ENCODE measurements around the gene PI16.

Gene PI16

GRCh38 chr6:36954262-36954931 is at the start of gene PI16:
Gene PI16, plus strand, starts transcription at chr6:36954738. Its CDS starts 23 bp downstream, at chr6:36954761.
- DNase-seq: peak; percentile 53

DNA sequence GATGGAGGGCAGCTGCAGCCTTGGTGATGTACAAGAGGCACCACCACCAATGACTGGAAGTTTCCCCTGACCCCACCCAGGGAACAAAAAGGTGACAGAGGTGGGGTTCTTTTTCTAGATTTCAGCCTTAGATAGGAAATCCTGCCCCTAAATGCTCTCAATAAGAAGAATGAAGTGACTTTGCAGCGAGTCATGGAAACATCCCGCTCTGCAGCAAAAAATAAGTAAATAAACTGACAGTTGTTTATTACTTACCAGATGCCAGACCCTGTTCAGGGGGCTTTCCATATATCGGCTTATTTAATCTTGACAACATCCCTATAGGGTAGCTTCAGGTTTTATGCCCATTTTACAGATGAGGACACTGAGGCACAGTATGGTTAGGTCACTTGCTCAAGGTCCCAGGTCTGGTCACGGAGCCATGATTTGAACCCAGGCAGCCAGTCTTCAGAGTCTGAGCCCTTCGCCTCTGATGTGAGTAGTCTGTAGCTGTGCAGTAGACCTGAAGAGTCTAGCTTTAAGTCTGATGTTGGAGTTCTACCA is 49.6 kb upstream of the PI16 start:
- no peak for DNase-seq

DNA sequence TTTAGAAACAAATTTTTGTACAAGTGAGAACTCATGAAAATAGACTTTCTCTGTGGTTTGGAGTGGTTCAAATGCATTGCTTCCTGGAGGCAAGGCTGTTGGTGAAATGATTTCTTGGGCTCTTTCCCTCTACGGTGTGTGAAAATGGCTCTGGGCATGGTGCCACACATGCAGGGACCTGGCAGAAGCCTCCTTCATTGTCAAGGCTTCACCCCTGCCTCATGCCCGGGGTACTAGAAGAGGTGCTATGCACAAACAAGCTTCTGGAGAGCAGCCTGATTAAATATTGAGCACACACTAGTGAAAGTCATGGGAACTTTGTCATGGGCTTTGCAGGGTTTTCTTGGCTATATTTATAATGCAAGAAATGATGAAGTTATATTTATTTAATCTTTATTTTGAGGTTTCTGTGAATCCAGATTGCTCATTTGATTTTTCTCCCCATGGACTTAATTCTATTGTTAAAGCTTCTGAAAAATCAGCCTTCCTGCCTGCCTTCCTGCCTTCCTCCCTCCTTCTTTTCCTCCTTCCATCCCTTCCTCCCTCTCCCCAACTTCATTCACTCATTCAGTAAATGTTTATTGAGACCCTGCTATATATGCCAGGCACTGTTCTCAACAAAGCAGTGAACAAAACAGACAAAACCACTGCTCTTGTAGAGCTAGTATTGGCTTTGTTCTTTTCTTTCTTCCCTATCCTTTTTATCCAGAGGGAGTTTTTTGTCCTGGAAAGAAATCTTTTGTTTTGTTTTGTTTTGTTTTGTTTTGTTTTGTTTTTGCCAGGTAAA is 47.8 kb upstream of the PI16 start:
- DNase-seq: no peak

DNA sequence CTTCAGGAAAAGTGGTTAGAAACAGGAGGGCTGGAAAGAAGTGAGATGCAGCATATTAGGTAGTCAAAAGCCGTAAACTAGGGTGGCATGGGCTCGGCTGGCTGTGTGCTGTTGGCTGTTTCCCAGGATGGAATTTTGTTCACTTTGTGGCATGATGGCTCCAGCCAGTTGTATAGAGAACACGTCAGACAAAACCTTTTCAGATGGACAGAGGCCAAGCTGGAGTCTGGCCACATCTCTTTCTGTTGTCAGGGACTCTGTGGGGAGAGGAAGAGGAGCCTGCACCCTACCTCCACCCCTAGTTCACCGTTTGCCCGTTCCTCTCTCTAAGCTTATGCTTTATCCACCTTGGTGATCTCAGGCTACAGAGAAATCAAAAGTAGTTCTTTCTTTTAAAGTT is 46.8 kb upstream of the PI16 start:
- no peak for DNase-seq

DNA sequence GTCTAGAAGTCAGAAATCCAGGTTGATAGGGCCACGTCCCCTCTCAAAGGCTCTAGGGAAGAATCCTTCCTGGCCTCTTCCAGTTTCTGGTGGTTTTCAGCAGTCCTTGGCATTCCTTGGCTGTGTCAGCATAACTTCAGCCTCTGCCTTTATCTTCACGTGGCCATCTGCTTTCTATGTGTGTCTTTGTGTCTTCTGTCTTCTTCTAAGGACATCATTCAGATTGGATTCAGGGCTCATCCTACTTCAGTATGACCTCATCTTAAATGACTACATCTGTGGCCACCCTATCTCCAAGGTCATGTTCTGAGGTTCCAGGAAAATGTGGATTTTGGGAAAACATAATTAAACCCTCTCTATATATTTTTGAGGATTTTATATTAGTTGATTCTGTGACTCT is 45.8 kb upstream of the PI16 start:
- no peak for DNase-seq

GRCh38 chr6:36912030-36912454 is 42.5 kb upstream of the PI16 start:
- peak; percentile 73 for DNase-seq

DNA sequence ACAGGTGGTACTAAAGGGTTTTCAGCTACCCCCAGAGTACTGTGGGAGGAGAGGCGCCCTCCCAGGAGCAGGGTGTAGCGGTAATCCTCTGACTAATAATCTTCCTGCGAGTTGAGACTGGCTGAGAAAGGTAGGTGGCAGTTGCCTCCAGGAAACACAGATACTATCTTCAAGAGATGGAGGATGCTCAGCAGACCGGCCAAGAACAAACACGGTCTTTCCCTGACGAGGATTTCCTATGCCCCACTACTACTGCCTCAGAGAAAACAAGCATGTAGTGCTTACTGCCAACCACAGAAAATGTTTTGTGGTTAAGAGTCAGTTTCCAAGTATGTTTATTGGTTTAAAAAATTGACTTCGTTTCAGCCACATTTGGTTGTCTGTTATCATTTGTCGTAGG is 42.0 kb upstream of the PI16 start:
- DNase-seq: peak; percentile 94

DNA sequence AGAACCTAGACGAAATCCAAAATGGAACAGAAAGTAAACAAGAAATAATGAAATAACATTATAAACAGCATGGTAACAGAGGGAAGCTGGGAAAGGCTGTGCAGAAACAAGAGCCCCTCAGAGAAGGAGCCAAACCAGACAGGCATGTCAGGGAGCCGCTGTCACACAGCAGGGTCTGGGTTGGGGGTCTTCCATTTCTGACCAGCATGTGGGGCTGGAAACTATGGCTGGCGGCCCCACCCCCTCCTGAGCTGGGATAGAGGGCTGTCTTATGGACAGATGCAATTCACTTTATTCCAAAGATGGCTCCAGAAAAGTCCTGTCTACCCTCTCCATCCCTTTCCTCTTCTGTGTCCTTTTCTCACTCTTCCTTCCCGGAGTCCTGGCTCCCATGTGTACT is 41.5 kb upstream of the PI16 start:
- DNase-seq: no peak

DNA sequence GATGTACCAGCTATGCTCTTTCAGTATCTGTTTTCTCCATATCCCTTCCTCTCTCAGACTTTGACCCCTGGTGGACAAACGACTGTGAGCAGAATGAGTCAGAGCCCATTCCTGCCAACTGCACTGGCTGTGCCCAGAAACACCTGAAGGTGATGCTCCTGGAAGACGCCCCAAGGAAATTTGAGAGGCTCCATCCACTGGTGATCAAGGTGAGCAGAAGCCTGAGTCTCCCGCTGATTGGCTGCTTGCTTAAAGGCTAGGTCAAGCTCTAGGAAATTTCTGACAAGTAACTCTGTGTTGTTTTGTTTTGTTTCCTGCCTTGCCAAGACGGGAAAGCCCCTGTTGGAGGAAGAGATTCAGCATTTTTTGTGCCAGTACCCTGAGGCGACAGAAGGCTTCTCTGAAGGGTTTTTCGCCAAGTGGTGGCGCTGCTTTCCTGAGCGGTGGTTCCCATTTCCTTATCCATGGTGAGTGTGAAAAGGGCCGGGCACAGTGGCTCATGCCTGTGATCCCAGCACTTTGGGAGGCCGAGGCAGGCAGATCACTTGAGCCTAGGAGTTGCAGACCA is 40.2 kb upstream of the PI16 start:
- peak; percentile 72 for DNase-seq

DNA sequence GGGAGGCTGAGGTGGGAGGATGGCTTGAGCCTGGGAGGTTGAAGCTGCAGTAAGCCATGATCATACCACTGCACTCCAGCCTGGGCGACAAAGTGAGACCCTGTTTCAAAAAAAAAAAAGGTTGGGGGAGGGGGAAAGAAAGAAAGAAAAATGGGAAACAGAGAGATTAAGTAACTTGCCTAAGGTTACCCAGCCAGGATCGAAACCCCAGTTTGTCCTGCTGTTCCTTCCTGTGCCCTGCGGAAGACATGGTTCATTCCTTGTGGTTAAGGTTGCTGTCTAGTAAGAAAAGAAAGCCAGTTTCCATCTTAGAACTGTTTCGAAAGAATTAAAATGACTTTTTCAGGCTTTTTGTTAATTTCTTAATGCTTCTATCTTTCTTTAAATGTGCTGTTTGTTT is 38.9 kb upstream of the PI16 start:
- no peak for DNase-seq

DNA sequence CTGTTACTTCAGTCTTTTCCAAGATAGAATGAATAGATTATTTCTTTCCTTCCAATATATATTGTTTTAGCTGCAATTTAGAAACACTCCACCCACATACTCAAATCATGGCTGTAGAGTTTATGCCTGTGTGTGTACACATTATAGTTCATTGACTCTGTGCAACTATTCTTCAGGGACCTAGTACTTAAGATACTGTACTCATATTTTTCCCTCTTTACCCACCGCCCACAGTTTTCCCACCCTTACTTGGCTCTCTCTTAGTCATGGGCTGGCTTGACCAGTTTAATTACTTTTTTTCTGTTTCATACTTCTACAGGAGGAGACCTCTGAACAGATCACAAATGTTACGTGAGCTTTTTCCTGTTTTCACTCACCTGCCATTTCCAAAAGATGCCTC is 38.4 kb upstream of the PI16 start:
- DNase-seq: no peak

- DNase-seq: no peak
Observed at GRCh38 chr6:36917541-36918193, 36.9 kb upstream of the PI16 start.

- DNase-seq: no peak
Observed at GRCh38 chr6:36920049-36920448, 34.5 kb upstream of the PI16 start.

GRCh38 chr6:36920546-36920945 is 34.0 kb upstream of the PI16 start:
- no peak for DNase-seq

- DNase-seq: no peak
Observed at GRCh38 chr6:36924131-36924530, 30.4 kb upstream of the PI16 start.

GRCh38 chr6:36924778-36925374 is 29.7 kb upstream of the PI16 start:
- DNase-seq: no peak

- DNase-seq: peak; percentile 43
Observed at GRCh38 chr6:36925809-36926208, 28.7 kb upstream of the PI16 start.

DNA sequence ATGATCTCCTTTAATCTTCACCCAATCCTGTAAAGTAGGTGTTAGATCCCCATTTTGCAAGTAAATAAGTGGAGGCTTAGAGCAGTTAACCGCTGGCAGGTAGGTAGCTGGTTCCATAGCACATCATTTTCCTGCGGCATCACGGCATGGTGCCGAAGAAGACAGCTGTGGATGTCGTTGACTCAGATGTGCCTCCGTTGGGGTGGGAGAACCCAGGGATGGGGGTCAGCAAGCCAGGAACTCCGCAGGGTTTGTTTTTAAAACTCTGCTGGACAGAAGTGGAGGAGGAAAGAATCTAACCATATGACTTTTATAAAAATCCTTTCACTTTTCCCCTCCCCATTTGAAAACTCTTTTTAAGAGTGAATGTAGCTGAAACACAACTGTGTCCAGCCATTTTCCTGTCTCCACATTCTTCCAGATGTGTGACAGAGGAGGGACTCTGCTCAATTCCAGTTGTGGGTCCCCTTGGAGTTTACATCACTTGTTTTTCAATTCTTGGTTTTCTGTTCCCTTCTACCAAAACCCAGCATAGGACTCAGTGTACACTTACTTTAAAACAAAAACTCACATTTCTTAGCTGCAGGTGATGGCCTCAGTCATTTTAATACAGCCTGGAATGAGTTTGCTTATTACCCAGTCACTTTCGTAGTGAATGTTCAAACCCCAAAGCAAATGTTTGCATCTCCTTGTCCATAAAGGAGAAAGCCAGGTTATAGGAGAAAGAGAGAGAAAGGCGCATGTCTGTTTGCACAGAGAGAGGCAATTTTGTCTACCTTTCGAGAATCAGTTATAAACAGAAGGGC is 27.6 kb upstream of the PI16 start:
- DNase-seq: peak; percentile 53

DNA sequence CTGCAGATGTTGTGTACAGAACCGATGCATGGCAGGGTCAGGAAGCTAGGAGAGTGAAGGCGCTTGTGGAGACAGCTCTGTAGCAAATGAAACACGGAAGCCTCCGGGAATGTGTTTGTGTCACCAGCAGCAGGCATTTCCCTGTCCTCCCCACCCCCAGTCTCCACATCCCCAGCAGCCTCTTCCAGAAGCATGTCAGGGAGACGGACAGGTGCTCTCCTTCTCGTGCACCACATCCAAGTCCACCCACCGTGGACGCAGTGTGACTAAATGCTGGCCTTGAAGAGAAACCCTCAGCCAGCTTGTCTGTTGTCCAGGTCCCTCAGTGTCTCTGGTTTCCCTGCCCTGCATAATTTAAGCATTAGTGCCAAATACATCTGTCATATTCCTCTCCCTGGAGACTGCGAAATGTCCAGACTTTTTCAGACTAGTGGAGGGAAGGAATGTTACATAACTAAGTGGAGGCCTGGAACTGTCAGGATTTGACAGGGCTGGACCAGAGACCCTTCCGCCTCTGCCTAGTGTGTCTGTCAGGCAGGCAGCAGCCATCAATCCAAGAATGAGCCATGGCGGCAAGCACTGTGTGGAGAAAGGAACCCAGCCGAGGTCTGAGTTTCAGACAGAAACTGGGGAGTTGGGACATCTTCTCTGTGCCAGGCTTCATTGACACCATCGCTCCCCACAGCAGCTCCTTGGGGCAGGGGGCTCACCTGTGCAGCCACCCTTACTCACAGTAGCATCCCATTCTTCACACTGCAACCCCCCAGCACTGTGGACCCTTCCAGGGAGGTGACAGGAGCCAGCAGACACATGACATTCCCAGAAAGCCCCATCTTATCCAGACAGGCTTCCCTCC is 26.6 kb upstream of the PI16 start:
- no peak for DNase-seq

DNA sequence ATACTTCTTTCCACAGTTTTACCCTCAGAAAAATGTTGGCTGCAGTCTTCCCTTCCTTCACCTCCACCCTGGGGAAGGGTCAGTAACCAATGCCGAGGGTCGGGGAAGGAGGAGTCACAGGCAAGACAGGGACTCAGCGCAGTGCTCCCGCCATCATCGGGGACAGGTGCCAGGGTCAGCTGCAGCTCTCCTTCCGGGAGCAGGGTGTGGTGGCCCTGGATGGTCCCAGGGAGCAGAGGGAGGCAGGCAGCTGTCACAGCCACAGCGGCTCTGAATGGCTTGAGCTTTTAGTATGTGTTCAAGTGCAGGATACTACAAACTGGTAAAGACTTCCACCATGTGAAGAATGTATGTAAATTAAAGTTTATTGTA is 26.0 kb upstream of the PI16 start:
- DNase-seq: no peak

DNA sequence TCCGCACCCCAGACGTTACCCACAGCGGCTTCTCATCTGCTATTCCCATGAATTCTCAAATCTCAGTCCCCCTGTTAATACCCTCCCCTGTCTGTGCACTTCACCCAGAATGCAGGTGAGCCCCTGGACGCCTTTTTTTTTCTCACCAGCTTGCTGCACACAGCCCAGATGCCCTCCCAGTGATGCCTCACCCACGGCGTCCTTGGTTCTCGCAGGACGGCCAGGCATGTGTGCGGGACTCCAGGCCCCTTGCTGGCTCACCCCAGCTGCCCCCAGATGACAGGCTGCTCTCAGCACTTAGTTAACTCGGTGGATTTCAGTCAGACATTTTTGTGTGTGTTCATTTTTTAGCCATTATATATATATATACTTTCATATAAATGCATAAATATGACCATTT is 25.4 kb upstream of the PI16 start:
- DNase-seq: no peak
